ENCODE data around the gene UBTD2. TPM values are rescaled to one million over a fixed set of nuclear protein-coding genes. Genes with fewer than 3 reads are reported as not detected.

The UBTD2 gene
- total and polyA plus RNA-seq, 8 donors: 16.2 to 114 (median 93.2) TPM

DNA sequence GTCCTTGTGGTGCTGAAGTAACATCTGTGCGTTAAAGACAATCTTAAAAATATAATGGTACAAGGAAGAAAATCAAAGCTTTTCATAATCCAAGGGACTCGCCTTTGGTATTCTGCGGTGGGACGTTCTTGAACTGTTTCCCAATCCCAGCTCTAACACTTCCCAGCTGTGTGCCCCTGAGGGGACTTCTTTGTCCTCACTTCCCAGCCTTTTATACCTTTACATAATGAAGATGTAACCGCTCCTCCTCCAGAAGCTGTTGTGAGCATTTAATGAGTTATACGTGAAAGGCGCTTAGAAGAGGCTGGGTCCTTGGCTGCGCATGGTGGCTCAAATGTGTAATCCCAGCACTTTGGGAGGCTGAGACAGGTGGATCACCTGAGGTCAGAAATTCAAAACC is 112.4 kb downstream of the UBTD2 start:
- Histone ChIP-seq H3K27me3 (no peaks in the 10 kb centered on the region), H3K9me3 (no peaks in the 10 kb centered on the region), H3K4me1 (peaks cover 3 to 90% of the 10 kb centered on the region in 2 donors), H3K36me3 (no peaks in the 10 kb centered on the region), H3K4me3 (no peak overlapping the region), H3K27ac (no peak overlapping the region)
- intact Hi-C loops (cut with DNase I): no loop called here
- DNase-seq (no peak), ATAC-seq (no peak)
- TF ChIP-seq, protein P1, sequence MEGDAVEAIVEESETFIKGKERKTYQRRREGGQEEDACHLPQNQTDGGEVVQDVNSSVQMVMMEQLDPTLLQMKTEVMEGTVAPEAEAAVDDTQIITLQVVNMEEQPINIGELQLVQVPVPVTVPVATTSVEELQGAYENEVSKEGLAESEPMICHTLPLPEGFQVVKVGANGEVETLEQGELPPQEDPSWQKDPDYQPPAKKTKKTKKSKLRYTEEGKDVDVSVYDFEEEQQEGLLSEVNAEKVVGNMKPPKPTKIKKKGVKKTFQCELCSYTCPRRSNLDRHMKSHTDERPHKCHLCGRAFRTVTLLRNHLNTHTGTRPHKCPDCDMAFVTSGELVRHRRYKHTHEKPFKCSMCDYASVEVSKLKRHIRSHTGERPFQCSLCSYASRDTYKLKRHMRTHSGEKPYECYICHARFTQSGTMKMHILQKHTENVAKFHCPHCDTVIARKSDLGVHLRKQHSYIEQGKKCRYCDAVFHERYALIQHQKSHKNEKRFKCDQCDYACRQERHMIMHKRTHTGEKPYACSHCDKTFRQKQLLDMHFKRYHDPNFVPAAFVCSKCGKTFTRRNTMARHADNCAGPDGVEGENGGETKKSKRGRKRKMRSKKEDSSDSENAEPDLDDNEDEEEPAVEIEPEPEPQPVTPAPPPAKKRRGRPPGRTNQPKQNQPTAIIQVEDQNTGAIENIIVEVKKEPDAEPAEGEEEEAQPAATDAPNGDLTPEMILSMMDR (IDR thresholded peaks at IDR 0.05): no peak

DNA sequence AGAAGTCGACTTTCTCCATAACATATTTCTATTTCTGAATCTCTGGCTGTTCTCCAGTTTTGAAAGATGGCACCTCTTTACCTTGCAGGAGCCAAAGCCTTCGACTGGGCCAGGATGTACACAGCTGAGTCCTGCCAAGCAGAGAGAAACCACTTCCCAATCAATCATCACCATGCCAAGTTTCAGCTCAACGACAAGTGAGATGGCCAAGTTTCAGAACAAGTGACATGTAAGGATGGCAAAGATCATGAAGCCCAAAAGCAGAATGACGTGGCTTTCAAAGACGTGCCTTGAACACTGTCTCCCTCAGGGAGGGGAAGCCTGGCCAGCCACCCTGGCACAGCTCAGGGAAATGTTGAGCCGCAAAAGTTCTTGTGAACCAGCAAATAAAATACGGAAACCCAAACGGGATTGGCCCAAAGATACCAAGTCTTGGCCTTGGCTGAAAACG is 113.3 kb downstream of the UBTD2 start:
- peaks cover 3 to 88% of the 10 kb centered on the region in 2 donors for H3K4me1 ChIP-seq
- intact Hi-C loops (cut with DNase I): no loop called here

GRCh38 chr5:172169216-172169615 is 114.3 kb downstream of the UBTD2 start:
- DNase-seq: no peak
- H3K4me1 ChIP-seq: peaks cover 3 to 88% of the 10 kb centered on the region in 2 donors
- TF ChIP-seq, protein P1 (IDR thresholded peaks at IDR 0.05): no peak
- no peaks in the 10 kb centered on the region for H3K9me3 ChIP-seq
- peak overlapping the region in 1 of 2 donors; percentile 48 for H3K27ac ChIP-seq
- H3K36me3 ChIP-seq: peaks cover 0 to 7% of the 10 kb centered on the region in 2 donors
- no peak for ATAC-seq
- intact Hi-C loops (cut with DNase I): no loop called here
- H3K27me3 ChIP-seq: no peaks in the 10 kb centered on the region
- no peak overlapping the region for H3K4me3 ChIP-seq

More for the DNA sequence above, 113.3 kb downstream of the UBTD2 start:
- H3K27ac ChIP-seq: peak overlapping the region in 1 of 2 donors; percentile 35
- ATAC-seq: no peak
- H3K9me3 ChIP-seq: no peaks in the 10 kb centered on the region
- no peaks in the 10 kb centered on the region for H3K27me3 ChIP-seq
- TF ChIP-seq, protein P1 (IDR thresholded peaks at IDR 0.05): no peak
- peaks cover 0 to 7% of the 10 kb centered on the region in 2 donors for H3K36me3 ChIP-seq
- no peak overlapping the region for H3K4me3 ChIP-seq
- DNase-seq: no peak

DNA sequence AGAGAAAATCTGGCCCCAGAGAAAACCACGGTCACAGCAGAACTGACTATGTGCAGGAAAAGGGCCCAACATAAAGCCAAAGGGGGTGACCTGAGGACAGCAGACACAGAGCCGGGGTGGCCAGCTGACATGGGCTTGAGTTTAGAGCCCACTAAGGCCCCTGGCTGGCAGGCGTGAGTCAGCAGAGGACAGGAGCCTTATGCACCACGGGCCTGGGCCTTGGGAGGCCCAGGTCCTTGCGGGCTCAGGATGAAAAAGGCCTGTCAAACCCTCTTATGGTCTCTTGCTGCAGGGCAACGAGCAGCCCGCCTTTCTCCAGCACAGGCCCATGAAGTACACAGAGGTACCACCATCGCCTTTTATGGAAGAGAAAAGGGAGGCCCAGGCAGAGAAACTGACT is 115.3 kb downstream of the UBTD2 start:
- H3K36me3 ChIP-seq: peaks cover 0 to 7% of the 10 kb centered on the region in 2 donors
- H3K27ac ChIP-seq: peak overlapping the region in 1 of 2 donors; percentile 48
- intact Hi-C loops (cut with DNase I): no loop called here
- H3K27me3 ChIP-seq: no peaks in the 10 kb centered on the region
- H3K4me3 ChIP-seq: no peak overlapping the region
- no peak for DNase-seq
- peaks cover 7 to 87% of the 10 kb centered on the region in 2 donors for H3K4me1 ChIP-seq
- ATAC-seq: no peak
- H3K9me3 ChIP-seq: no peaks in the 10 kb centered on the region
- TF ChIP-seq, protein P1 (IDR thresholded peaks at IDR 0.05): no peak

DNA sequence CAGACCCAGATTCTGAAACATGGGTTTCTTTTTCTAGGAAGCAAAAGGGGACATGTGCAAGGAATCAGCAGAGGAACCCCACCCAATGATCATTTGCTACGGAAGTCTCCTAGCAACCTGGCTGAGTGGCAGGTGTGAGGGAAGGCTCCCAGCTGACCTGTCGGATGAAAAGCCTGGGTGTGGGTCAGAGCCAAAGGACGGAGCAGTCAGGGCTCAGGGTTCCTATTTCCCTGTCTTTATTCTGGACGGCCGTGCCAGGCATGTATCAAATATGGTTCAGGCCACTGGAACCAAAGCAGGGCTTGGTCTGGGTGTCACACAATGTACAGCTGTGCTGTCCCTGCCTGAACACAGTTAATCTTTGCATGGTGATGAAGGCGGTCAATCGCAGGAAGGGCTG is 115.7 kb downstream of the UBTD2 start:
- DNase-seq (no peak), ATAC-seq (no peak)
- peaks cover 0 to 7% of the 10 kb centered on the region in 2 donors for H3K36me3 ChIP-seq
- no peaks in the 10 kb centered on the region for H3K27me3 ChIP-seq
- H3K27ac ChIP-seq: peak overlapping the region in 1 of 2 donors; percentile 48
- TF ChIP-seq, protein P1 (IDR thresholded peaks at IDR 0.05): no peak
- no peak overlapping the region for H3K4me3 ChIP-seq
- intact Hi-C loops (cut with DNase I): no loop called here
- peaks cover 7 to 87% of the 10 kb centered on the region in 2 donors for H3K4me1 ChIP-seq
- H3K9me3 ChIP-seq: no peaks in the 10 kb centered on the region

Data from left lung (tissue), 10 donors.